GM21423 (cell line): Measurements from ENCODE around the gene OXCT2.
"Not testable (repeated sequence)": the region's sequence is repeated elsewhere in the genome, so short reads cannot be mapped to it uniquely, and the experiment has no call there.

ENCODE experiments used
- ATAC-seq: cut with Tn5 transposase; IDR thresholded peaks from one replicate; pipeline ENCODE4 v1.9.1; 2021; ENCODE audit warnings: mild to moderate bottlenecking, moderate library complexity; ENCODE audit not compliant: unreplicated experiment

OXCT2 gene

GRCh38 chr1:39763619-39764374 lies 7.4 kb downstream of the OXCT2 start:
- ATAC-seq: not testable (repeated sequence)

DNA sequence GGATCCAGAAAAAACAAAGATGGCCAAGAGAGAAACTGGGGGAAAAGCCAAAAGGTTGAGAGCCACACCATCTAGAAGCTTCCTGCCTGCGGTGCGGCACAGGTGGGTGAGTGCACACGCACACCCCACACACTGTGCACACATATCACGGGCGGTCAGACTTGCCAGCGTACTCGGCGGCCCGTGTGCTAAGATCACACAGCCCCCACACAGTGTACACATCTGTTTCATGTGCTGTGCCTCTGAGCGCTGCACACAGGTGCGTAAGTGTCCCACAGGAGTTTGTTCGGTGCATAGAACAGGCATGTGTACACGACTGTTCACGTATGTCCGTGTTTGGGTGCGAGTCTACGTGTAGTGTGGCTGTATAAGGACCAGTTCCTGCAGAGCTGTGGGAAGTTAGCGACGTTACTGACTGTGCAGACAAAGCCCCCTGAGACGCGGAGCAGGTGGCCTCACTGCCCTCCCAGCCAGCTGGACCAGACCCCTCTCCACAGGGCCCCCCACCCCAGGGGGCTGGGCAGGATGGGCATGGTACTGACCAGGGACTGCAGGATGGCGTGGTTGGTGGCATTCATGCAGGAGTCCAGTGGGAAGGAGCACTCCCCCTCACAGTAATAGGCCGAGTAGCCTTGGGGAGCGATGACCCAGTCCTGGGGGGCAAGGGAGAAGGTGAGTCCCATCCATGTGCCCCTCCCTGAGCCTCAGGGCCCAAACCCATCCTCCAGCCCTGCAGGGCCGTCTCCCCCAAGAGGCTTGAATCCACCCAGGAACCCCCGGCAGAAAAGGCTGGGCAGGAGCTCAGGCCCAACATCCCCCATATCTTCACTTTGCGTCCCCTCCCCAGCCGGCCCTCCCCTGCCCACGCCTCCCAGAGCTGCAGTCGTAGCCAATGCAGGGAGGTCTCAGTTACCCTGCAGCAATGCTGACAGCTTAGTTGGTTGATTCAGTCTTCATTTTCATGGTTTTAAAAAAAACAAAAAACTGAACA lies 8.3 kb downstream of the OXCT2 start:
- no peak for ATAC-seq

- ATAC-seq: no peak
Observed at GRCh38 chr1:39761557-39762260, 9.4 kb downstream of the OXCT2 start.

DNA sequence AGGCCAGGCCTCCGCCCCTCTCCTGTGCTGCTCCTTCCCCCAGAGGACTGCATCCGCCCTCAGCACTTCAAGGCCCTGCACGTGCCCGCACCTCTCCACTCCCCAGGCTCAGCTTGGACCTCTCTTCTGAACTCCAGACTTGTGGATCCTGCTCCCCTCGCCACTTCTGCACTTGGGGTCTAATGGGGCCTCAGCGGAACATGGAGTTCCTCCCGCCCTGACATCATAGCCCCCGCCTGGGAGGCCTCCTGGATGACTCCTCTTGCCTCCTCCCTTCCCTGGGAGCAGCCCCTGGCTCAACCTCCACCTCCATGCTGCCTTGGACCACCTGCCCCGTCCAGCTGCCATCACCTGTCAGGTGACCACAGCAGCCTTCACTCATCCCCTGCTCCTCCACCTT lies 10.1 kb downstream of the OXCT2 start:
- no peak for ATAC-seq

GRCh38 chr1:39760074-39761008 lies 10.8 kb downstream of the OXCT2 start:
- no peak for ATAC-seq

- no peak for ATAC-seq
Observed at GRCh38 chr1:39759436-39759726, 11.8 kb downstream of the OXCT2 start.

- ATAC-seq: no peak
Observed at GRCh38 chr1:39758556-39759435, 12.4 kb downstream of the OXCT2 start.

- ATAC-seq: no peak
Observed at GRCh38 chr1:39757501-39757900, 13.6 kb downstream of the OXCT2 start.

- no peak for ATAC-seq
Observed at GRCh38 chr1:39755965-39756659, 15.0 kb downstream of the OXCT2 start.

DNA sequence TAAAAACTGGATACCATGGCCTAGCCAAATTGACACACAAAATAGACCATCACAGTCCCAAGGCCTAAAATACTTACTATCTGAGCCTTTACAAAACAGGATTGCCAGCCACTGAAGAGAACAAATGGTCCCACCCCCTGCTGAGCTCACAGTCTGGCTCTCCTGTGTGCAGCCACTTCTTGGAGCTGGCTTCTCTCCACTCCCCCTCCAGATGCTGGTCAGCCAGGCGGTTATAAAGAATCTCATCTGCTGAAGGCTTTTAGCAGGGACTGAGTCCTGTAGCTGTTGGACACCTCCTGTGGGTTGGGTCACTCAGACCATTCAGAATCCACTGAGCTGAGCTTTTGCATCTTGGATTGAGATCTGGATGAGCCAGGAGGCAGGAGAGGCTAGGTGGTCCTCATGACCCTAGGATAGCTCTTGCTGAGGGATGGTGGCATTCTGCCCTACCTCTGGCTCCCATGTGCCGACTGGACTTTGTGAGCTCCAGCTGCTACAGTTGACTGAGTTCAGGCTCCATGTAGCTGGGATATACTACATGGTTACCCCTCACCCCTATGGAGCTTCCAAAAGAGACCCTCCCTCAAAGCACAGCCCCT lies 16.1 kb downstream of the OXCT2 start:
- ATAC-seq: no peak

- ATAC-seq: no peak
Observed at GRCh38 chr1:39754026-39754570, 17.1 kb downstream of the OXCT2 start.

DNA sequence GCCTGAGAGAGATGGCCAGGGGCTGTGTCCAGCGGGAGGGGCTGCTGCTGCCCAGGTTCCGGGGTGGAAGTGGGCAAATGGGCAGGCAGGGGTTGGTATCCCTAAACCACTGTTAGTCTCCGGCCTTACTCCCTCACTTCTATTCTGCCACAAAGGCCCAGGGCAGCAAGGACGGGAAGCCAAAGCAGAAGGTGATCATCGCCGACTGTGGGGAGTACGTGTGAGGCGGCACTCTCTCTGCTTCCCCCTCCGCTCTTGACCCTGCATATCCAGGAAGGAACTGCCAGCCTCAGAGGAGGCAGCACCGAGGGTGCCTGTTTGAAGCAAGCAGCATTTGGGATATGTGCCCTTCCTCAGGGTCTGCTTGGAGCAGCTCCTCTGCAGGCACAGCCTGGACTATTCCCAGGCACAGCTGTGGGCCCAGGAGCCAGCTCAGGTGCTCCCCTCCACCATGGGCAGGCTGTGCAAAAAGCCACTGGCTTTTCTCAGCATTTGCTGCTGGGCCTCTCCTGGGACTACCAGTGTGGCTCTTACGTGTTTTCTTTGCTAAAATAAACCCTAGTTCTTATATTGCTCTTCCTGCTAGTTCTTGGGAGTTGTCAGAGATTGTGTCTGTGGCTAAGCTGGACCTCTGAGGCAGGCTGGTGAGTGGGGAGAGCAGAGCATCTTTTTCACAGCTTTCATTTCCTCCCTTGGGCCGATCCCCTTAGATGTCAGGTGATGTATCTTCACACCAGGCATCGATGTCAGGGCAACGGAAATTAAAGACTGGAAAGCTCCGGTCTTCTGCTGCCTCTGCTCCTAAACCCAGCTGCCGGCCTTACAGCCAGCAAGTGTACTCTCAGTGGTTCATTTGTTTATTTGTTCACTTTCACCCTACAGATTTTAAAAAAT lies 17.8 kb downstream of the OXCT2 start:
- no peak for ATAC-seq

DNA sequence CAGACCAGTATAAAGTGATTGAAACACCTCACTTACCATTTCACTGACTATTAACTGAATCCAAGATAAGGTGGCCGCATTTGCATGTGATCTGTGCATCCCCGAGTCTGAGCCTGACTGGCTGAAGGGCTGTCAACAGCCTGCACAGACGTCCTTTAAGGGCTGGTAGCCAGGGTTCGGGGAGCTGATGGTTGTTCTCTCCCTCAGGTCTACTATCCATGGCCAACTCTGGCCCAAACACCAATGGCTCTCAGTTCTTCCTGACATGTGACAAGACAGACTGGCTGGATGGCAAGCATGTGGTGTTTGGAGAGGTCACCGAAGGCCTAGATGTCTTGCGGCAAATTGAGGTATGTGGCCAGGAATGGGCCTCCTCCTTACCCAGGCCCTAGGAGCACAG lies 18.4 kb downstream of the OXCT2 start:
- ATAC-seq: no peak

DNA sequence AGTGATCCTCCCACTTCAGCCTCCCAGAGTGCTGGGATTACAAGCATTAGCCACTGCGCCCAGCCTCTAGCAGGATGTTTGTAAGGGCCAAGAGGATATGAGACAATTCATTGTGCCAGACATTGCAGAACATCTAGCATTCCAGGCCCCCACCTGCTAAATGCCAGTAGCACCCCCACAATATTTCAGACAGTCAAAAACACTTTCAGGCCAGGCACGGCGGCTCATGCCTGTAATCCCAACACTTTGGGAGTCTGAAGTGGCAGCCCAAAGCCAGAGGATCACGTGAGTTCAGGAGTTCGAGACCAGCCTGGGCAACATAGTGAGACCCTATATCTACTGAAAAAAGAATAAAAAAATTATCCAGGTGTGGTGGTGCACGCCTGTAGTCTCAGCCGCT lies 19.6 kb downstream of the OXCT2 start:
- no peak for ATAC-seq

DNA sequence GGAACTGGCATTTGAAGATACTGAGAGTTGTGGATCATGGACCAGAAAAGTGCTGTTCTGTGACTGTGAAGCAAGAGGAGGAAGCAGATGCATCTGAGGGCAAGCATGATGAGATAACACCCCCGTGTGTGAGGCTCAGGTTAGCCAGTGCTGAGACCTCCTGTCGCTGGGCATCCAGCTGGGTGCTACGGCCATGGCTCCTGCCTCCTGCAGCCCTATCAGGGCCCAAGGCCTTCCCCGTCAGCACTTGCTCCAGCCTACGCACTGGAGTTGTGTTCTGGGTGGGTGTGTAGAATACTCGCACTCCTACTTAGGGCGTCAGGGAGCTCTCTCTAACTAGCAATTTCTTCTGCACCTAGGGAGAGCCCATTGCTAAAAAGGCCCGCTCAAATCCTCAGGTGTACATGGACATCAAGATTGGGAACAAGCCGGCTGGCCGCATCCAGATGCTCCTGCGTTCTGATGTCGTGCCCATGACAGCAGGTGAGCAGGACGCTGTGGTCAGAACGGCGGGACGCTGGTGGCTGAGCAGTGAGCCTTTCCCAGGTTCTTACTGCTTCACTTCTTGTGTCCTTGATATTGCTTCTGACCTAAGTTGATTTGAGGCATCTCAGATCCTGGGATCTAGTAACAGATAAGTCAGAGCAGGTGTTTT lies 26.0 kb downstream of the OXCT2 start:
- ATAC-seq: no peak

DNA sequence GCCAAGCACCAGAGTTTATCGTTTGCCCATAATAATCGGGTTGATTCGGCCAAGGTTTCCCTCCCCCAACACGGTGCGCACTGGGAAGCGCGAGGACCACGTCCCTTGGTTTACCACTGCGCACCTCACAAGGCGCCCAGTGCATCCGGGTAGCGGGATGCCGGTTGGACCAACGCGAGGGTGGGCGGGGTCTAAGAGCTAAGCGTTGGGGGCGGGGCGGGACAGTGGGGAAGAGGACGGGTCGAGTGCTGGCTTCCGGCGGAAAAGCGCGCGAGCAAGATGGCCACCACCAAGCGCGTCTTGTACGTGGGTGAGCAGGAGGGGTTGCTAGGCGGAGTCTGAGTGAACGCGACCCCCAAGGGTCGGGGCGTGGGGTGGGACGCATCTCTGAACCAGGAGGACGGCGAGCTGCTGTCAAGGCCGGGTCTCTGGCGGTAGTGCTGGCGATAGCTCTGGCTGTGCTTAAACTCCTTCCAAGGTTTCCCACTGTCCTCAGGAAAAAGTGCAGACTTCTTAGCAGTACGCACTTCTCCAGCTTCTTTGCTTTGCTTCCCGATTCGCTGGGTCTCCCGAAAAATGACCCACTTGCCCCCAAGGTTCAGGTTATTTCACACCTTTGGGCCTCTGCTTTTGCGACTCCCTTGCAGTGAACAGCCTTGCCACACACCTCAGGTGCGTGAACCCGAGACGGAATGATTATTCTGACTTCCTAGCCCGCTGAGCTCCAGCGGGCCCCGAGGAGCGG lies 32.4 kb downstream of the OXCT2 start, which contains the start of gene PPIE:
Gene PPIE (plus strand): TSS at position 261 of the 745 bp plus-strand sequence. CDS start 19 bp downstream, at position 280.
- peak; percentile 84 for ATAC-seq
